Measurements from ENCODE around the gene TDRD9.

The TDRD9 gene

DNA sequence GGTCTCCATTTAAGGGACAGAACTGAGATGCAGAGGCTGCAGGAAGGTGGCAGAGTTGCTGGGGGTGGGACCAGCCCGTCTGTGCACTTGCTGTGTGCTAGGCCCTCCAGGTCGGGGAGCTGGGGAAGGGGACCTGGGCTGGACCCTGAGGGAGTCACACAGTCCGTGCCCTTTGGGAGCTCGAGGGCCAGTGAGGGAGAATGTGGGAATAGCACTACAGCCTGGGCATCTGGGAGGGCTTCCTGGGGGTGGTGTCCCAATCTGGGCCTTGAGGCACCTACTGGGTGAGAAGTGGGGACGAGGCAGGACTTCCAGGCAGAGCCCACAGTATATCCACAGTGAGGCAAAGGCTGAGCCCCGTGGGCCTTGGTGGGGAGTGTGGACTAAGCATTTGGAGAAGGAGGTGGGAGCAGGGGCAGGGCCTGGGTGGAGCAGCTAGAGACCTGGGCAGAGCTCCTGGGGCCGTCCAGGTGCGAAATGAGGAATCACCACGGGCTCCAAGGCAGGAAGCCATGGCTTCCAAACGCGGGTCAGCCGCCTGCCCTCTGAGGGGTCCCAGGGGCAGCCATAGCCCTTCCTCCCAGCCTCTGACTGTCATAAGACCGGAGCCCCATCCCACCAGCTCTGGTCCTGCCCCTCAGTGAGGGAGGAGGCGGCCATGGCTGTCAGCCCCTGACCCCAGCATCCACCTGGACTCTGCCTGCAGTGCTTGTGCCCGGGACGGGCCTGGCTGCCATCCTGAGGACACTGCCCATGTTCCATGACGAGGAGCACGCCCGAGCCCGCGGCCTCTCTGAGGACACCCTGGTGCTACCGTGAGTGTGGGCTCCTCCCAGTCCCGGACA is 163.9 kb downstream of the TDRD9 start:
- Histone ChIP-seq H3K4me3 (ENCODE audit: low read depth, low read length) (no peak overlapping the region), H3K27ac (no peak overlapping the region), H3K36me3 (replicated peaks) (no peaks in the 10 kb centered on the region), H3K27me3 (replicated peaks) (no peaks in the 10 kb centered on the region)
- TF ChIP-seq, protein P1, sequence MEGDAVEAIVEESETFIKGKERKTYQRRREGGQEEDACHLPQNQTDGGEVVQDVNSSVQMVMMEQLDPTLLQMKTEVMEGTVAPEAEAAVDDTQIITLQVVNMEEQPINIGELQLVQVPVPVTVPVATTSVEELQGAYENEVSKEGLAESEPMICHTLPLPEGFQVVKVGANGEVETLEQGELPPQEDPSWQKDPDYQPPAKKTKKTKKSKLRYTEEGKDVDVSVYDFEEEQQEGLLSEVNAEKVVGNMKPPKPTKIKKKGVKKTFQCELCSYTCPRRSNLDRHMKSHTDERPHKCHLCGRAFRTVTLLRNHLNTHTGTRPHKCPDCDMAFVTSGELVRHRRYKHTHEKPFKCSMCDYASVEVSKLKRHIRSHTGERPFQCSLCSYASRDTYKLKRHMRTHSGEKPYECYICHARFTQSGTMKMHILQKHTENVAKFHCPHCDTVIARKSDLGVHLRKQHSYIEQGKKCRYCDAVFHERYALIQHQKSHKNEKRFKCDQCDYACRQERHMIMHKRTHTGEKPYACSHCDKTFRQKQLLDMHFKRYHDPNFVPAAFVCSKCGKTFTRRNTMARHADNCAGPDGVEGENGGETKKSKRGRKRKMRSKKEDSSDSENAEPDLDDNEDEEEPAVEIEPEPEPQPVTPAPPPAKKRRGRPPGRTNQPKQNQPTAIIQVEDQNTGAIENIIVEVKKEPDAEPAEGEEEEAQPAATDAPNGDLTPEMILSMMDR (IDR thresholded peaks at IDR 0.05; ENCODE audit: low read depth, low read length, missing control alignments), result no peak
- in situ Hi-C loops (cut with HindIII; ENCODE audit: low pct_ligation_motif_present, low sequenced_read_pairs), result no loop called here
- DNase-seq, result no peak

DNA sequence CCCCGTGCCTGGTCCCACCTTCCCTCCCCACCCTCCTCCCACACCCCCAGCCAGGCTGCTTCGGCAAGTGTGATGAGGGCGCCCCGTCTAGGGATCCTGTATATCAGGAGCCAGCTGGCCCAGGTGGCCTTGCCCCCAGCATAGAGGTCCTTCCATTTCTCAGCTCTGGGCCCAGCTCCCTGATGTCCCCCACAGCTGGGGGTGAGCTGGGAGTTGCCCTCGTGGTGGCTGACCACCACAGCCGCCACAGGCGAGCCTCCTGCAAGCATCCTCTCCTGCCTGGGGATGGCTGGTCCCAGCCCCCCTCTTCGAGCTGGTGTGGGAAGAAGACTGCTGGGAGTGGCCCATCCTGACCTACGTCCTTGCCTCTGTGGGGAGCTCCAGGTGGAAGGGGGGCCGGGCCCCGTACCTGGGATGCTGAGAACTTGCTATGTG is 164.7 kb downstream of the TDRD9 start:
- TF ChIP-seq, protein P1 (IDR thresholded peaks at IDR 0.05; ENCODE audit: low read depth, low read length, missing control alignments), result no peak
- no peaks in the 10 kb centered on the region for H3K27me3 ChIP-seq (replicated peaks)
- DNase-seq, result no peak
- no peak overlapping the region for H3K27ac ChIP-seq
- no peak overlapping the region for H3K4me3 ChIP-seq (ENCODE audit: low read depth, low read length)
- in situ Hi-C loops (cut with HindIII; ENCODE audit: low pct_ligation_motif_present, low sequenced_read_pairs), result no loop called here
- no peaks in the 10 kb centered on the region for H3K36me3 ChIP-seq (replicated peaks)

DNA sequence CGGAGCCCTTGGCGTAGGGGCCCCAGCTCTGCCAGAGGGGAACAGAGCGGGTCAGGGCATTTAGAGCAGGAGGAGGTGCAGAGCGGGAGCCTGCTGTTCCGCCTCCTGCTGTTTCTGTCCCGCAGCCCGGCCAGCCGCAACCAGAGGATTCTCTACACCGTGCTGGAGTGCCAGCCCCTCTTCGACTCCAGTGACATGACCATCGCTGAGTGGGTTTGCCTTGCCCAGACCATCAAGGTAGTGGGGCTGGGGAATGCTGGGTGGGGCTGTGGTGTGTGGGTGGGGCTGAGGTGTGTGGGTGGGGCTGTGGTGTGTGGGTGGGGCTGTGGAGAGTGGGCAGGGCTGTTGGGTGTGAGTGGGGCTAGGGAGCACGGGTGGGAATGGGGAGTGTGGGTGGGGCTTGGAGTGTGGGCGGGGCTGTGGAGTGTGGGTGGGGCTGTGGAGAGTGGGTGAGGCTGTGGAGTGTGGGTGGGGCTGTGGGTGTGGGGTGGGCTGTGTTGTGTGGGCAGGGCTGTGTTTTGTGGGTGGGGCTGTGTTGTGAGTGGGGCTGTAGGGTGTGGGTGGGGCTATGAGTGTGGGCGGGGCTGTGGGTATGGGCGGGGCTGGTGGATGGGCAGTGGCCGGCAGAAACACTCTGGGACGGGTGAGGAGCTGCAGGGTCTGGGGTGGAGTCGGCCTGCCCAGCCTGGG is 165.3 kb downstream of the TDRD9 start:
- TF ChIP-seq, protein P1 (IDR thresholded peaks at IDR 0.05; ENCODE audit: low read depth, low read length, missing control alignments), result no peak
- no peak overlapping the region for H3K27ac ChIP-seq
- H3K27me3 ChIP-seq (replicated peaks), result no peaks in the 10 kb centered on the region
- no peak for DNase-seq
- no peaks in the 10 kb centered on the region for H3K36me3 ChIP-seq (replicated peaks)
- in situ Hi-C loops (cut with HindIII; ENCODE audit: low pct_ligation_motif_present, low sequenced_read_pairs), result no loop called here
- H3K4me3 ChIP-seq (ENCODE audit: low read depth, low read length), result no peak overlapping the region

DNA sequence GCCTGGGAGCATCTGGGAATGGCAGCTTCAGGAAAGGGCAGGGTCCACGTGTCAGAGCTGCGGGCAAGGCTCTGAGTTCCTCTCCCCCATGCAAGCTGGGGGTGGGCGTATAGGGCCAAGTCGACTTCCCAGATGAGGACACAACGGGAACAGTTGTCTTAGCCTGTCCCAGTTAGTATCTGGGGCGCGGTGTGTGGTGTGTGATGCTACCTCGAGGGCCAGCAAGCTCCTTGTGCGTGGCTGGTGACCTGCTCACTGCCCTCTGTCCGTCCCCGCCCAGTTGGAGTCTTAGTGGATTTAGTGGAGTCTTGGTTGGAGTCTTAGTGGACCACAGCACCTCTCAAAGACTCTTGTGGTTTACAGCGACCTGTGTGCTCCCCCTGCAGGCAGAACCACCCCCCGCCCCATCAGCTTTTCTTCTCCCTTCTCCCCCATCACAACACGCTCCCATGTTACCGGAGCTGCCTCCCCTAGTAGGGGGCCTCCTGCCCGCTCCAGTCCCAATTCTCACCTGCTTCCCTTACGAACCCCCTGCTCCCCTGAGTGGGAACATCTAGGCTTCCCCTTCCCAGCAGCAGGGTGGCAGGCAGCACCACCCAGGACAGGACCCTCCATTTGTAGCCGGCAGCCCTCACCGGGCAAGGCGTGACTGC is 165.9 kb downstream of the TDRD9 start:
- H3K36me3 ChIP-seq (replicated peaks), result no peaks in the 10 kb centered on the region
- H3K27me3 ChIP-seq (replicated peaks), result no peaks in the 10 kb centered on the region
- H3K27ac ChIP-seq, result no peak overlapping the region
- TF ChIP-seq, protein P1 (IDR thresholded peaks at IDR 0.05; ENCODE audit: low read depth, low read length, missing control alignments), result no peak
- no peak overlapping the region for H3K4me3 ChIP-seq (ENCODE audit: low read depth, low read length)
- in situ Hi-C loops (cut with HindIII; ENCODE audit: low pct_ligation_motif_present, low sequenced_read_pairs), result no loop called here
- DNase-seq, result no peak

DNA sequence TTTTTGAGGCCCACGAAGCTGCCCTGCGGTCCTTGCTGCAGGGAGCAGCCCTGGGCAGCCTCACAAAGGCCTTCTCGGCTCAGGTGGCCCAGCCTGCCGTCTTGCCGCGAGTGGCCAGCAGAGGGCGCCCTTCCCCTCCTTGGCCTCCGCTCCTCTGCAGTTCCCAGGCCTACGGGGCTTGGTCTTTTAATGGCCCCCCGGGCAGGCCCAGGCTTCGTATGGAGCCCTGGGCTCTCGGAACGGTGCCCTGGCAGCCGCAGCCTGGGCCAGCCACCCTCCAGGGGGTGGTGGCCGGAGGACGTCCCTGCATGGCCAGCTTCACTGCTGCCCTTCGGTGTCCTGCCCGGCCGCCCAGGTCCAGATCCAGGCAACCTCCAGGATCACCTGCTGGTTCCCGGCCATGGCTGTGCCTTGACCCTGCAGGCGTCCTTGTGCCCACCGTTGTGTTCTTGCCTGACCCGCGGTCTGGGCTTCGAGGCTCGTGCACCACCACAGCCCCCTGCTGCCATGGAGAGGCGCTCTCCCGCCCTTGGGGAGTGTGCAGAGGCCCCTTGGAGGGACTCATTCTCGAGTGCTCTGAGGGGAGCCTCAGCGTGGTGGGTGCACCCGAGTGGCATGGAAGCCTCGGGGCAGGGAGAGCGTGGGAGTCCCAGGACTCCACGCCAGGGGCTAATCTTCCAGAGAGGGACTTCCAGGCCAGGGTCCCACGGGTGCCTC is 166.6 kb downstream of the TDRD9 start:
- peak; percentile 39 for DNase-seq
- TF ChIP-seq, protein P1 (IDR thresholded peaks at IDR 0.05; ENCODE audit: low read depth, low read length, missing control alignments), result peak; percentile 90
- Histone ChIP-seq H3K27ac (no peak overlapping the region), H3K36me3 (replicated peaks) (no peaks in the 10 kb centered on the region), H3K27me3 (replicated peaks) (no peaks in the 10 kb centered on the region), H3K4me3 (ENCODE audit: low read depth, low read length) (no peak overlapping the region)
- in situ Hi-C loops (cut with HindIII; ENCODE audit: low pct_ligation_motif_present, low sequenced_read_pairs), result no loop called here

All from brain microvascular endothelial cell (primary cell).